Panc1 (cell line): Measurements from ENCODE around the gene RNF208.
A peak's percentile ranks its signal among the peaks of the same experiment; 100 is the strongest.

Source experiments
- POLR2AphosphoS5 ChIP-seq: IDR thresholded peaks from 2 replicates; pipeline ENCODE4 v1.6.1; 2012; ENCODE audit warnings: mild to moderate bottlenecking, low read depth, low read length, moderate library complexity
- TCF7L2 ChIP-seq: IDR thresholded peaks from 2 replicates; pipeline ENCODE4 v1.6.1; 2011; ENCODE audit warnings: mild to moderate bottlenecking, low read depth, low read length, inconsistent platforms
- TF ChIP-seq, protein P1 (sequence below): fragments of 450-650 bp; IDR thresholded peaks from 2 replicates; pipeline ENCODE4 v1.5.1; 2017; ENCODE audit warnings: mild to moderate bottlenecking

DNA sequence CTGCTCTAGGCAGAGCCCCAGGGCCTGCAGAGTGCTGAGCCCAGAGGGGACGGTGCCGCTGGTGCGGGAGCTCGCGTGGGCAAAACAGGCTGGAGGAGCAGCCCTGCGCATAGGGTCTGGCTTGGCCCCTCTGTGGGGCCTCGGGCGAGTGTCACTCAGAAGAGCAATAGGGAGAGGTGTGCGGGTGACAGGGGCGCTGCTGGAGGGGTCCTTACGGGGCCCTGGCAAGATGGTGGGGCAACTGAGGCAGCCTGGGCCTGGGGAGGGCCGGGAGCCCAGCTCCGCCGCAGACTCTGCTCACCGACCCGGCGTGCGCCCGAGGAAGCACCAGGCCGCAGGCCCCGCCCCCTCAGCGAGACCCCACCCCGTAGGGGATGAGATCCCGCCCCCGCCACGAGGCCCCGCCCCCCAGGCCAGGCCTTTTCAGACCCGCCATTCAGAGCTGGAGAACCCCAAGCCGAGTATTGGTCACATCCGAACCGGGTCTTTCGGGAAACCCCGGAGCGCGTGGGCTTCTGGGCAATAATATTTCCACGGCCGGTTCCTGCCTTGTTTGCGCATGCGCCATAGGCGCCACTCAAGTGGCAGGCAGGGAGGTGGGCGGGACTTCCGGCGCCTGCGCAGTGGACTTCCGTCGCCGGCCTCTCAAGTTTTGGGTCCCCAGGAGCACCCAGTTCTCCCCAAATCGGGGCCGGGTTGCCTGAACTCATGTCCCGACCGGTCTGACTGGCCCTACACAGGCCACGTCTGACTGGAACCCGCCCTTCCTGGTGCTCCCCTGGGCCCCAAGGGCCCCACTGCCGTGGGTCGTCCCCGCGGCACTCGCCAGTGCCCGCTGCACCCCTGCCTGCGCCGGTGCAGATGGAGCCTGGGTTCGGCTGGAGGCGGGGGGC is 1.3 kb upstream of the RNF208 start:
- TF ChIP-seq, protein P1, sequence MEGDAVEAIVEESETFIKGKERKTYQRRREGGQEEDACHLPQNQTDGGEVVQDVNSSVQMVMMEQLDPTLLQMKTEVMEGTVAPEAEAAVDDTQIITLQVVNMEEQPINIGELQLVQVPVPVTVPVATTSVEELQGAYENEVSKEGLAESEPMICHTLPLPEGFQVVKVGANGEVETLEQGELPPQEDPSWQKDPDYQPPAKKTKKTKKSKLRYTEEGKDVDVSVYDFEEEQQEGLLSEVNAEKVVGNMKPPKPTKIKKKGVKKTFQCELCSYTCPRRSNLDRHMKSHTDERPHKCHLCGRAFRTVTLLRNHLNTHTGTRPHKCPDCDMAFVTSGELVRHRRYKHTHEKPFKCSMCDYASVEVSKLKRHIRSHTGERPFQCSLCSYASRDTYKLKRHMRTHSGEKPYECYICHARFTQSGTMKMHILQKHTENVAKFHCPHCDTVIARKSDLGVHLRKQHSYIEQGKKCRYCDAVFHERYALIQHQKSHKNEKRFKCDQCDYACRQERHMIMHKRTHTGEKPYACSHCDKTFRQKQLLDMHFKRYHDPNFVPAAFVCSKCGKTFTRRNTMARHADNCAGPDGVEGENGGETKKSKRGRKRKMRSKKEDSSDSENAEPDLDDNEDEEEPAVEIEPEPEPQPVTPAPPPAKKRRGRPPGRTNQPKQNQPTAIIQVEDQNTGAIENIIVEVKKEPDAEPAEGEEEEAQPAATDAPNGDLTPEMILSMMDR = no peak
- TF ChIP-seq TCF7L2 (no peak), POLR2AphosphoS5 (peak; percentile 63)
